ENCODE results near the gene EFNB2.

The EFNB2 gene

DNA sequence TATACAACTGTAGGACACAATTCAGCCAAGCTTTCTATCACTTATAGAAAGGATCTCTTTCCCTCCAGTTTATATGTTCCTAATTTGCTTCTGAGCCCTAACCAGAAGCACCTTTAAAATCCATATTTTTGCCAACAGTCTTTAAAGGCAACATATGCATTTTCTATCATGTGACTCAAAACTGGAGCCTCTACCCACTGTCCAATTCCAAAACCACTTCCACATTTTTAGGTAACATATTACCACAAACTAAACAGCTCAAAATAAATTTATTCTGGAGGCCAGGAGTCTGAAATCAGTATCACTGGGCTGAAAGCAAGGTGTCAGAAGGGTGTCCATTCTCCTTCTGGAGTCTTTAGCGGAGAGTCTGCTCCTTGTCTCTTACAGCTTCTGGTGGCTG lies 15.9 kb upstream of the EFNB2 start:
- DNase-seq (ENCODE audit: insufficient read length, low spot score) (no peak), FAIRE-seq (no peak)

- DNase-seq (ENCODE audit: insufficient read length, low spot score) (no peak), FAIRE-seq (no peak)
Measured at GRCh38 chr13:106550570-106551135, 15.2 kb upstream of the EFNB2 start.

DNA sequence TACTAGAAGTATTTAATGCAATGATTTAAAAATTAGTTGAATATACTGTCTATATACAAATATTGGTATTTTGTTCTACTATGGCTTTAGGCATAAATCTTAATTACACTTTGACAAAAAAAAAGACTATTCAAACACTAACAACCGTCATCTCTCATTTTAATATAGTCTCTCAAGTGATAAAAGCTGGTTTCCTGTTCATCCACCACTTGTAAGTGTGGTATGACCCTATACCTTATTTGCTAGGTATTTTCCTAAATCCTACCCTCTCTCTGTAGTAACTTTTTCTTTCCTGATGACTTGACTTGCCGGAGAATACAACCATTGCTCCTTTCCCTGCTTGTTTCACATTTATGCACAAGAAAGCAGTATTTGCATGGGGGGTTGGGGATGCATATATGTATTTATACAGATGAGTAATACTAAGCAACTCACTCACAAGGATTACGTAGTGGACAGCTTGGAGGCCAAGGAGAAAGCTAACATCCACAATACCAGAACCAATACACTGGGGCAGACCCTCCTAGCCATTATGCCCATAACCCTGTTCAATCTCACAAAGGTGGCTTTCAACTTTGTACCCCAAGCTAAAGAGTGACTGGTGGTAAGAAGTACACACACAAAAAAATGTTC lies 12.7 kb upstream of the EFNB2 start:
- no peak for FAIRE-seq

DNA sequence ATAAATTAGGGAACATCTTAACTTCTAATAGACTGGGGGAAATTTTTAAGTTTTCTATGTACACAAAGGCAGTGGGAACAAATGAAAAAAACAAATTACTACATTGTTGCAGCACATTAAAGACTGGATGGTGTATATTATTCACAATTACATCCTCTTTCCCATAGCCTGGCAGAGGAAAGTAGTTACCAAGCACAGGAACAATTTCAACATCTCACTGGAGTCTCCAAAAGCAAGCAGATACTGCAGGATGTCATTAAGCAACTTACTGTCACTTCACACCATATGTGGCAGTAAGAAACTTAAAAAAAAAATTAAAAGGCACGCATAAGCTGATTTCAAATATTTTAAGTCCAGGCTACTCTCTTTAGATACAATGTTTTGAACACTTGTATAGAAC lies 6.4 kb upstream of the EFNB2 start:
- peak; percentile 23 for FAIRE-seq
- no peak for DNase-seq (ENCODE audit: insufficient read length, low spot score)

More for the DNA sequence above, 12.7 kb upstream of the EFNB2 start:
- no peak for DNase-seq (ENCODE audit: insufficient read length, low spot score)

DNA sequence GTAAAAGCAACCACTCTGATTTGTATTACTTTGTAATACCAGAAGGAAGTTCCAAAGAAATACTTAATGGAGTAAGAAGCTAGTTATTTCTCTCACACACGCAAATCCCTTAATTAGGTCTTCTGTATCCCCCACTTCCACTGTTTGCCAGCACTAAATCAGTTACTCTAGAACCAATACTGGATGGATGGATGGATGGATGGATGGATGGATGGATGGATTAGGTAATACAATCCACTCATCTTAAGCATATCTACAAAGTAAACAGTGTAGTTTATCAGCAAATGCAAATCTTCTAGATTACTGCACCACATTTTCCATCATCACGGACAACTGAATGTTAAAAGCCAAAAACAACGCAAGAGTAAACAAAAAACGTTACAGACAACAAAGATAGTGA lies 5.2 kb upstream of the EFNB2 start:
- FAIRE-seq (no peak), DNase-seq (ENCODE audit: insufficient read length, low spot score) (no peak)

- no peak for FAIRE-seq
- DNase-seq (ENCODE audit: insufficient read length, low spot score): no peak
Measured at GRCh38 chr13:106537521-106537920, 2.1 kb upstream of the EFNB2 start.

DNA sequence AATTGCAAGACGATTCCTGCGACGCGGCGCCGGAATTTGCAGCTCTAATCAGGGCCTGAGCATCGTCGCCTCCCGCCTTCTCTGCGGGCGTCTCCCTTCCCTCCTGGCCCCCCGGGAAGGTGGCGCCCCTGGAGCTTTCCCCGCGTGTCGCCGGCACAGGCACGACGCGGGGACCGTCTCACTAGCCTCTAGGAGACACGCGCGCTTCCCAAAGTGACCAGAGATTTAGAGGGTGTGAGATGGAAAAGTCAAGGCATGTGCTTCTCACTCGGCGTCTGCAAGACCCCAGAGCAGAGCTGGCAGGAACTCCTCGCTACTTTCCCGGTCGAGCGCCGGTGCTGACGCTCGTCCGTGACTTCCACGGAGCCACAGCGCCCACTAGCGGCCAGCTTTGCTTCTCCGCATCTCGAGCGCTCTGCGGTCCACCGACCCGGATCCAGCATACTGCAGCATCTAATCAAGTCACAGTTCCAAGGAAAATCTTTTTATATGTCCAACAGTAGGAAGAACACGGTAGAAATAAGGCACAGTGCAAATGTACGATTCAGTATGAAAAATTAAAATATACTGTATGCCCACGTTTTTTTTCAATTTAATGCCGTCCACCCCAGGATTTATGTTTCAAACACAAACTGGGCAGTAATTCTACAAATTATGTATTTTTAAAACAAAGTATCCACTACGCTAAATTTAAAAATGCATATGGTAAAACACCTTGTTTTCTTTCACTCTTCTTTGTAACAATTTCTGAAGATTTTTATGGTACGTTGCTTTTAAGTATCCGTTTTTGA lies 977 bp upstream of the EFNB2 start:
- DNase-seq (ENCODE audit: insufficient read length, low spot score): peak; percentile 66
- FAIRE-seq: peak; percentile 78

DNA sequence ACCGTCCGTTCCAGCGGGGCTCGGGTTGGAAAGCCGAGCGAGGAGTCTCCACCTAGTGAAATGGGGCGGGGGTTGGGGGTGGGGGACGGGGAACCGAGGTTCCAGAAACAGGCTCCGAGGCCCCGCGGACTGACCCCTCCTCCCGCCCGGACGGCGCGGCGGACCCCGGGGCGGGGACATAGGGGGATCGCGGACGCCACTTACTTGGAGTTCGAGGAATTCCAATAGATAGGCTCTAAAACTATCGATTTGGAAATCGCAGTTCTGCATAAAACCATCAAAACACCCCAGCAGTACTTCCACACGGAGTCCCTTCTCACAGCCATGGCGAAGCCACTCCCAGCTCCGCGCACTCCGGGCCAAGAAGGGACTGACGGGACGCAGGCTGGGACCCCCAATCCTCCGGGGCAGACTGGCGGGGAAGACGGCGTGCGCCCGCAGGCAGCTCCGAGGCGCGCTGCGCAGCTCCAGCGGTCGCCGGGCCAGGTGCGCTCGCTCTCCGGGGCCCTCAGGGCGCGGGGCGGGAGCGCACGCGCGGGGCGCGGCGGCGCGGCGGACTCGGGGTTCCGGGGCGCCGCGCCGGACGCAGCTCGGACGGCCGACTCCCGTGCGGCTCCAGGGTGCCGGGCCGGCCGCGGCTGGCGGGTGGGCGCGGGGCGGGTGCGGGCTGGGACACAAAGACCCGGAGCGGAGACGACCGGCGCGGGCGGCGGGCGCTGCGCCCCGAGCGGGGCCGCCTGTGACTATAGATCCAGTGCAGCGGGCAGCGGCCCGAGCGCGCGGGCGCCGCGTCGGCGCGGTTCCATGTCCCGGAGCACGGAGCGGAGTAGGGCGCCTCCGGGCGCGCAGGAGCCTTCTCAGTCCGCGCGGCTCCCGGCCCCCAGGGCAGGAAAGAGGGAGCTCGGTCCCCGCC lies 567 bp downstream of the EFNB2 start:
- FAIRE-seq: no peak
- DNase-seq (ENCODE audit: insufficient read length, low spot score): peak; percentile 22

GRCh38 chr13:106533943-106534638 lies 1.4 kb downstream of the EFNB2 start:
- FAIRE-seq (no peak), DNase-seq (ENCODE audit: insufficient read length, low spot score) (no peak)

- FAIRE-seq (no peak), DNase-seq (ENCODE audit: insufficient read length, low spot score) (no peak)
Measured at GRCh38 chr13:106533101-106533942, 2.1 kb downstream of the EFNB2 start.

GRCh38 chr13:106532111-106532929 lies 3.1 kb downstream of the EFNB2 start:
- no peak for FAIRE-seq
- DNase-seq (ENCODE audit: insufficient read length, low spot score): no peak

DNA sequence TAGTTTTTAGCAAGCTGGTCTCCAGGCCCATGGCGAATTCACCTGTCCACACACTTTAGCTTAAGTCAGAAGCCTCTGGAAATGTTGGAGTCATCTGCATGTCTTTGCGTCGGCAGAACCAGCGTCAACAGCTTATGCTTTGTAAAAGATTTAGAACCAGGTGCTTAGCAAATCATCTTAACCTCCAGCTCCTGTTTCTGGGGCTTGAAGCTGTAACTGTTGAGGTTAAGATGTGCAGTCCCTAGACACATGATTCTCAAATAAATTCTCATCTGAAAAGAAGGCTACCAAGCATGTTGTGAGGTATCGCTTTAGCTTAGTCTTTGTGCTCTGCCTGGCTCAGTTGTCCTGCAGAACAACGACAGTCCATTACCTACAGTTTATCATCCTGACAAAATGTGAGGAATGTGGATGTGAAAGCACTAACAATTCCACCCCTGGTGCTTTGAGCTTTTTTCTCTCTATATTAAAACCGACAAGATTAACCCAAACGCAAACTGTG lies 4.4 kb downstream of the EFNB2 start:
- FAIRE-seq (no peak), DNase-seq (ENCODE audit: insufficient read length, low spot score) (no peak)

GRCh38 chr13:106530171-106530851 lies 5.2 kb downstream of the EFNB2 start:
- FAIRE-seq (no peak), DNase-seq (ENCODE audit: insufficient read length, low spot score) (no peak)

GRCh38 chr13:106529415-106530170 lies 5.9 kb downstream of the EFNB2 start:
- FAIRE-seq: no peak
- no peak for DNase-seq (ENCODE audit: insufficient read length, low spot score)

GRCh38 chr13:106528718-106529414 lies 6.6 kb downstream of the EFNB2 start:
- no peak for FAIRE-seq

GRCh38 chr13:106527826-106528225 lies 7.6 kb downstream of the EFNB2 start:
- DNase-seq (ENCODE audit: insufficient read length, low spot score): no peak
- FAIRE-seq: no peak

More at GRCh38 chr13:106528718-106529414, 6.6 kb downstream of the EFNB2 start:
- no peak for DNase-seq (ENCODE audit: insufficient read length, low spot score)

DNA sequence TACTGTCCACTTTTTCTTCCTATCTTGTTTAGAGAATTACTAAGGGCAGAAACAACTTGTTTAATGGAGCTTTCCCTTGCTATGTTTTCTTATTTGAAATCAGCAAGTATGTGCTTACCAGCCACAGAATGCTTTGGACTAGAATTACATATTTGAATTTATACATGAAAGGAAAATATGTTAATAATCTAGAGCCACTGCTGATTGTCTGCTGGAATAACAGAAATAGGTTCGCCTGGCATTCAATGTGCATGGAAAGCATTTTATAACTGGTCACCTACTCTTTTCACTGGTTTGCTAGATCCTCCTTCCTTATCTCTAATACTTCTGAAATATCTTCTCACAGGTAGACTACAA lies 8.0 kb downstream of the EFNB2 start:
- DNase-seq (ENCODE audit: insufficient read length, low spot score): no peak
- no peak for FAIRE-seq

Data from GM19239 (cell line).